SKM-1 treated with dmso at 0.1 percent for 144 hours (cell line): ENCODE data around the gene VDAC1.

ENCODE experiments used
- DNase-seq: peaks from one replicate; lab custom pipeline; 2025; ENCODE audit not compliant: unreplicated experiment; lab: John Stamatoyannopoulos, UW

The VDAC1 gene

DNA sequence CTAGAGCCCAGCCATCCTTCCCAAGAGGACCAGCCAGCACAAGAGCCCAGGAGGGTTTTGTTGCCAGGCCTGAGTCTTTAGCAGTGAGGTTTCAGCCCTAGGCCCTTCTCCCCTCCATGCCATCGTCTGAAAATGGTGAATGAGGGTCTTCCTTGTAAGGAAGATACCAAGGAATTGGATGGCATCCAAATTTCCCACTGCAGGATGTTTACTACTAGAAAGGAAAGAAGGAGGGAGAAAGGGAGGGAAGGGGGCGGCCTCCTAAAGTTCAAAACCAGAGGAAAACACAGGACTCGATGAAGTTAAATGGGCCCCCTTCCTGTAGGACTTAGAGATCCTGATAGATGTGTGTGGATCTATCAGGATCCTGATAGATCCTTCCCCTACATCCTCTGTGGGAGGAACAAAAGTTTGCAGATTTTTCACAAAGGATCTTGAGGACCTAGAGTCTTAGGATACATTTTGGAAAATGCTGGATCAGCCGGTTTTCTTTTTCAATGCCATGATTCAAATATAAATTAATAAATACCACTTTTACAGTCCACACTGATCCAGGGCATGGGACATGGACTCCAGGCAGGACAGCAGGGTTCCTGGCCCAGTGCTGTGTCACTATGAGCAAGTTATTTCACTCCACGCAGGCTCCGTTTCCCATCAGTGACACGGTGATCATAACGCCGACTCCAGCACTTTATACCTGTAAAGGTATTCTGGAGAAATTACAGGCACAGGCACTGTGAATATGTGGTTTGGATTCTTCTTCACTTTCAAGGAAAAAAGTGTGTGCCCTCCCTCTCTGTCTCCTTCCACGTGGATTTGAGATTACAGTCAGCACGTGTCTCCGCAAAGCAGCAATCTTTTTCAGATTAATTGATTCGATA lies 77.2 kb downstream of the VDAC1 start:
- no peak for DNase-seq

DNA sequence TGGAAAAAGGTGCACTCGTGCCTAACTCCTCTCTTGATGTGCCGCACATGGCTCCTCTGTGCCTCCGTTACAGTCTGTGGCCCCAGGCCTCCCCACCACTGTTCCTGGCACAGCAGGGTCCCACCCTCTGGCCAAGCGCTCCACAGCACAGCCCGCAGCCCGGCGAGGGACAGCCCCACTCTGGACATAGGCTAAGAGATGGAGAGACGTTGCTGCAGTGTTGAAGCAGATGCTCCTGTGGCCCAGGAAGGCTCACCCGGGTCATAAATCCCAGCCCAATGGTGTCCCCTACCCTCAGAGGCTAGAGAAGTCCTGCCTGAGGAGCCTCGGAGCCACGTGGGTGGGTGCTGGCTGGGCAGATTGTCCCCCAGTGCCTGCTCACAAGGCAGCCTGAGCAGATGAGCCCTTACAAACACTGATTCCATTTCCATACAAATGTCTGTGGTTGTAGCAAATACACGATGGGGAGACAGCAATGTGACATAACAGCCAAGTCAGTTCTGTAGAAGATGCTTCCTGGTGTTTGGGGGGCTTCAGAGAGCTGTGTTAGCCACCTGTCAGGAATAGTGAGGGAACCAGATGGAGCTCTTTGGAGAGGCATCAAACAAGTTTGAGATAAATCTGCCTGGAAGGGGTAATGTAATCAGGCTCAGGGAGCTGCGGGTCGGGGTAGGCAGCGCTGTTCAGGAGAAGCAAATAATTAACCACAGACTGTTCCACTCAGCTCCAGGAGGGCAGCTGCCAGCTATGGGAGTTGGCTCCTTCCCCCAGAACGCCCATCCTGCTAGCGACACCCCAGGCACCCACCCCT lies 78.1 kb downstream of the VDAC1 start:
- no peak for DNase-seq

DNA sequence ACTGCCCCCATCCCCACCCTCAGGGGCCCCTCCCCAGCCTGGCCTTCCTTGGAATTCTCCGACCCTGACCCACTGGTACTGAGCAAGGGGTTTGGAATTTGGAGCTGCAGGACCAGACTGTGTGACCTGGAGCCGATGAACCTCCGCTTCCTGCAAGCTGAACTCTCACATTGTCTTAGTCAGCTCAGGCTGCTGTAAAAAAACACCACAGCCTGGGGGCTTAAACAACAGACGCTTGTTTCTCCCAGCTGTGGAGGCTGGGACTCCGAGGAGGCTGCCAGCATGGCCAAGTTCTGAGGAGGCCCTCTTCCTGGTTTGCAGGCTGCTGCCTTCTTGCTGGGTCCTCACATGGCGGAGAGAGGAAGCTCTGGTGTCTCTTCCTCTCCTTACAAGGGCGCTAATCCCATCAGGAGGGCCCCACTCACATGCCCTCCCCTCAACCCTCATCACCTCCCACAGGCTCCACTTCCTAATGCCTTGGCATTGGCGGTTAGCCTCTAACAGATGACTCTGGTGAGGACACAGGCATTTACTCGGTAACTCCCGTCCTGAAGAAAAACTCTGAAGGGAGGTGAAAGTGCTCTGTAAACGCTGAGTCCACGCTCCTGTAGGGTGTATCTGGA lies 78.8 kb downstream of the VDAC1 start:
- no peak for DNase-seq

- DNase-seq = no peak
Measured at GRCh38 chr5:133925269-133925668, 79.5 kb downstream of the VDAC1 start.

- DNase-seq = no peak
Measured at GRCh38 chr5:133924221-133924920, 80.4 kb downstream of the VDAC1 start.

GRCh38 chr5:133921979-133922378 lies 82.8 kb downstream of the VDAC1 start:
- no peak for DNase-seq
